B cell (primary cell): ENCODE results near the gene ZC3H12C. TPM values are rescaled to one million over a fixed set of nuclear protein-coding genes. Genes with fewer than 3 reads are reported as not detected.

Source experiments
- ATAC-seq: fragments of 200-7000 bp; cut with Tn5 transposase; one replicate; pipeline ENCODE4 v1.10.0; 2021; ENCODE audit warnings: low read depth, mild to moderate bottlenecking, moderate number of reproducible peaks, moderate library complexity
- CTCF ChIA-PET: fragments of 350-600 bp; sonication (Branson Sonifier 250); formaldehyde crosslinking; loops from one replicate; lab custom pipeline; 2021; ENCODE audit warnings: antibody characterized with exemption, inconsistent platforms; lab: Charles Lee
- POLR2A ChIA-PET: fragments of 350-600 bp; sonication (Branson Sonifier 250); formaldehyde crosslinking; loops from one replicate; lab custom pipeline; 2021; ENCODE audit warnings: antibody characterized with exemption; lab: Charles Lee
- DNase-seq: peaks from one replicate; pipeline ENCODE4 v3.0.0; 2013
- H2AFZ ChIP-seq: 2 replicates; pipeline ENCODE4 v1.6.1; 2012; ENCODE audit warnings: mild to moderate bottlenecking, low read depth, low read length; ENCODE audit not compliant: insufficient read depth, poor library complexity, severe bottlenecking
- H3K27ac ChIP-seq, 2 donors: 1 replicate in 1 of 2; 2 replicates in 1 of 2; pipeline ENCODE4 v1.5.1; 2012 to 2013; ENCODE audit warnings: low read length in 2 of 2, mild to moderate bottlenecking in 2 of 2, moderate library complexity in 1 of 2
- H3K27me3 ChIP-seq, 4 experiments: fragments of 200-600 bp in 1 of 4; sonication (generic) in 1 of 4; replicated peaks in 1 of 4; 1 replicate in 2 of 4; 2 replicates in 2 of 4; pipeline versions ENCODE4 v1.6.1 to v1.7.0; 2013 to 2016; ENCODE audit warnings: low read length in 3 of 4, mild to moderate bottlenecking in 2 of 4, mixed read lengths in 1 of 4, moderate library complexity in 1 of 4; ENCODE audit not compliant: insufficient read depth in 4 of 4, control insufficient read depth in 3 of 4; ENCODE audit errors: control extremely low read depth in 1 of 4
- H3K36me3 ChIP-seq, 2 experiments: replicated peaks in 1 of 2; 1 replicate in 1 of 2; 2 replicates in 1 of 2; pipeline versions ENCODE4 v1.6.1 to v1.7.1; 2013; ENCODE audit warnings: low read length in 1 of 2; ENCODE audit not compliant: insufficient read depth in 2 of 2, control insufficient read depth in 1 of 2; ENCODE audit errors: control extremely low read depth in 1 of 2, extremely low read depth in 1 of 2
- H3K4me1 ChIP-seq, 2 donors: fragments of 200-600 bp in 1 of 2; sonication (generic) in 1 of 2; 1 replicate in 1 of 2; 2 replicates in 1 of 2; pipeline versions ENCODE4 v1.5.1 to v1.6.1; 2013 to 2017; ENCODE audit warnings: low read length in 2 of 2; ENCODE audit not compliant: control insufficient read depth in 2 of 2, insufficient read depth in 2 of 2
- H3K4me2 ChIP-seq: replicated peaks from 2 replicates; pipeline ENCODE3; 2012; ENCODE audit warnings: mild to moderate bottlenecking, low read depth, low read length; ENCODE audit not compliant: poor library complexity, severe bottlenecking
- H3K4me3 ChIP-seq, 5 experiments: fragments of 200-600 bp in 1 of 5; sonication (generic) in 1 of 5; 1 replicate in 3 of 5; 2 replicates in 2 of 5; pipeline versions ENCODE4 v1.5.1 to v1.7.0; 2011 to 2016; ENCODE audit warnings: low read length in 4 of 5, mild to moderate bottlenecking in 4 of 5, low read depth in 2 of 5, control low read depth in 1 of 5, moderate library complexity in 1 of 5; ENCODE audit not compliant: insufficient read depth in 1 of 5; ENCODE audit errors: control extremely low read depth in 1 of 5, extremely low read depth in 1 of 5
- H3K79me2 ChIP-seq: fragments of 200-600 bp; sonication (generic); one replicate; pipeline ENCODE4 v1.6.0; 2016; ENCODE audit warnings: low read length; ENCODE audit not compliant: control insufficient read depth, insufficient read depth
- H3K9ac ChIP-seq: fragments of 200-600 bp; sonication (generic); 2 replicates; pipeline ENCODE4 v1.6.1; 2017; ENCODE audit warnings: mild to moderate bottlenecking, low read length, moderate library complexity
- H3K9me3 ChIP-seq, 3 donors: one replicate each; pipeline versions ENCODE4 v1.6.1 to v1.7.1; 2013; ENCODE audit warnings: low read length in 2 of 3; ENCODE audit not compliant: control insufficient read depth in 2 of 3, insufficient read depth in 1 of 3; ENCODE audit errors: control extremely low read depth in 1 of 3
- H4K20me1 ChIP-seq: 2 replicates; pipeline ENCODE4 v1.6.0; 2012; ENCODE audit warnings: mild to moderate bottlenecking, low read length; ENCODE audit not compliant: insufficient read depth, control insufficient read depth, poor library complexity, severe bottlenecking
- H3K27ac Mint-ChIP-seq: one replicate; pipeline ENCODE4 v1.8.0; 2021; ENCODE audit warnings: mixed read lengths
- H3K27me3 Mint-ChIP-seq: one replicate; pipeline ENCODE4 v1.8.0; 2021; ENCODE audit warnings: mixed read lengths
- H3K4me1 Mint-ChIP-seq: one replicate; pipeline ENCODE4 v1.8.0; 2021; ENCODE audit warnings: mixed read lengths
- H3K4me3 Mint-ChIP-seq: one replicate; pipeline ENCODE4 v1.8.0; 2021; ENCODE audit warnings: mixed read lengths
- H3K9me3 Mint-ChIP-seq: one replicate; pipeline ENCODE4 v1.8.0; 2022; ENCODE audit warnings: mixed read lengths; ENCODE audit not compliant: insufficient read depth
- EZH2 ChIP-seq: IDR thresholded peaks from 2 replicates; pipeline ENCODE4 v1.6.1; 2012; ENCODE audit warnings: borderline replicate concordance, low read depth, mild to moderate bottlenecking, moderate library complexity, low read length; ENCODE audit not compliant: insufficient read depth, poor library complexity, severe bottlenecking
- WGBS: methylation state at CpG from one replicate; pipeline ENCODE4 v1.1.5; 2013; ENCODE audit warnings: missing lambda C conversion rate; ENCODE audit not compliant: insufficient coverage; 5-methylcytosine and 5-hydroxymethylcytosine counted together
- intact Hi-C: fragments of 100-400 bp; cut with micrococcal nuclease; formaldehyde crosslinking; loops from one replicate; pipeline ENCODE4 v1.10.0; 2022
- polyA plus RNA-seq: library from polyadenylated mRNA; depleted of rRNA; stranded (reverse); fragments of >200 nt; gene quantifications from 2 replicates; pipeline ENCODE4 v1.2.3, GENCODE V29; 2012
- total RNA-seq, 2 donors: library from RNA; stranded (reverse); fragments of 120-200 nt in 1 of 2; gene quantifications; 1 replicate in 1 of 2; 2 replicates in 1 of 2; pipeline versions ENCODE4 v1.2.3 to v1.2.4, GENCODE V29; 2013 to 2022
- TF ChIP-seq, protein P1 (sequence below): fragments of 200-600 bp; IDR thresholded peaks from one replicate; pipeline ENCODE4 v1.8.0; 2022; ENCODE audit warnings: antibody characterized with exemption, mild to moderate bottlenecking

ZC3H12C gene
- total and polyA plus RNA-seq, 2 donors (not counting 1 experiment from before 2014, with no cell fraction given) = 0.01 to 0.10 TPM

DNA sequence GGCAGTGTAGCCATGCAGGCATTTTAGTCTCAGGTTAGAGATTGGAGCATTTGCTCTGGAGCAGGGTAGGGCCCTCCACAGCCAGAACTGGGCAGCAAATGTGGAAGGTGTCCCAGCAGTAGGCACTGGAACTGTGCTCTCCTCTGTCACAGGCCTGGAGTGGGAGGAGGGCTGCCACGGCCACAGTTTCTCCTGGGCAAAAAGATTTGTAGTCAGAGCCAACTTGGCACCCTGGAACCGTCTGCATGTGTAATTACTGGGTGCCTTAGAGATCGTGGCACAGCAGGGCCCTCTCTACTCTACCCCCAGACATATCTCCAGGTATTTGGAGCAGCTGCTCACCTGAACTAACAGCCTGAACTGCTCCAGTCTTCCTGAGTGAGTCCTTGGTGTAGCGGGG is 93.7 kb downstream of the ZC3H12C start:
- peaks cover 0 to 22% (median 5%) of the 10 kb centered on the region in 4 experiments for H3K27me3 ChIP-seq
- H3K27ac ChIP-seq = no peak overlapping the region
- H3K4me1 Mint-ChIP-seq = peaks cover under 1% of the 10 kb centered on the region
- intact Hi-C loops = no loop called here
- CTCF ChIA-PET = no interaction called here
- H3K27me3 Mint-ChIP-seq = peaks cover 59% of the 10 kb centered on the region
- no peak overlapping the region for H3K27ac Mint-ChIP-seq
- H3K36me3 ChIP-seq = no peaks in the 10 kb centered on the region
- peaks cover 5% of the 10 kb centered on the region for H3K9me3 Mint-ChIP-seq
- no peak overlapping the region for H3K4me2 ChIP-seq
- no peak for TF ChIP-seq EZH2
- TF ChIP-seq, protein P1, sequence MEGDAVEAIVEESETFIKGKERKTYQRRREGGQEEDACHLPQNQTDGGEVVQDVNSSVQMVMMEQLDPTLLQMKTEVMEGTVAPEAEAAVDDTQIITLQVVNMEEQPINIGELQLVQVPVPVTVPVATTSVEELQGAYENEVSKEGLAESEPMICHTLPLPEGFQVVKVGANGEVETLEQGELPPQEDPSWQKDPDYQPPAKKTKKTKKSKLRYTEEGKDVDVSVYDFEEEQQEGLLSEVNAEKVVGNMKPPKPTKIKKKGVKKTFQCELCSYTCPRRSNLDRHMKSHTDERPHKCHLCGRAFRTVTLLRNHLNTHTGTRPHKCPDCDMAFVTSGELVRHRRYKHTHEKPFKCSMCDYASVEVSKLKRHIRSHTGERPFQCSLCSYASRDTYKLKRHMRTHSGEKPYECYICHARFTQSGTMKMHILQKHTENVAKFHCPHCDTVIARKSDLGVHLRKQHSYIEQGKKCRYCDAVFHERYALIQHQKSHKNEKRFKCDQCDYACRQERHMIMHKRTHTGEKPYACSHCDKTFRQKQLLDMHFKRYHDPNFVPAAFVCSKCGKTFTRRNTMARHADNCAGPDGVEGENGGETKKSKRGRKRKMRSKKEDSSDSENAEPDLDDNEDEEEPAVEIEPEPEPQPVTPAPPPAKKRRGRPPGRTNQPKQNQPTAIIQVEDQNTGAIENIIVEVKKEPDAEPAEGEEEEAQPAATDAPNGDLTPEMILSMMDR = no peak
- DNase-seq (no peak), ATAC-seq (no peak)
- H2AFZ ChIP-seq = no peak overlapping the region
- no peak overlapping the region for H3K9ac ChIP-seq
- peaks cover 0 to 5% (median 4%) of the 10 kb centered on the region in 3 donors for H3K9me3 ChIP-seq
- no peaks in the 10 kb centered on the region for H3K79me2 ChIP-seq
- H4K20me1 ChIP-seq = no peaks in the 10 kb centered on the region
- H3K4me1 ChIP-seq = no peaks in the 10 kb centered on the region
- H3K4me3 ChIP-seq = no peak overlapping the region
- WGBS = 93% methylated on average over 3 of the region's 4 CpGs
- no peak overlapping the region for H3K4me3 Mint-ChIP-seq
- POLR2A ChIA-PET = no interaction called here

DNA sequence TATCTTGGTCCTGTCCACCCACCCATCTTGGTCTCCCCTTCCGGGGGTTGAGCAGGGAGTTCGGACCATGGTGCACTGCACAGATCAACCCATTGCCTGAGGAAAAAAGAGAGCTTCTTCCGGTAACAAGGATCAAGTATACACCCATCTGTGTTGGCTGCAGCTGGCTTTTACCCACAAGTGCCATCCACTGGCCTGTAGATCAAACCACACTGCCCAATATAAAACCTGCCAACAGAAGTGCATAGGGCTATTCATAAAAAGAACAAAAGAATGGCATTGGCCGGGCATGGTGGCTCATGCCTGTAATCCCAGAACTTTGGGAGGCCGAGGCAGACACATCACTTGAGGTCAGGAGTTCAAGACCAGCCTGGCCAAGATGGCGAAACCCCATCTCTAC is 94.5 kb downstream of the ZC3H12C start:
- H3K9me3 ChIP-seq = peaks cover 4 to 11% (median 5%) of the 10 kb centered on the region in 3 donors
- H3K36me3 ChIP-seq = no peaks in the 10 kb centered on the region
- peaks cover 0 to 19% (median 5%) of the 10 kb centered on the region in 4 experiments for H3K27me3 ChIP-seq
- POLR2A ChIA-PET = no interaction called here
- CTCF ChIA-PET = no interaction called here
- no peaks in the 10 kb centered on the region for H4K20me1 ChIP-seq
- intact Hi-C loops = no loop called here
- Mint-ChIP-seq H3K4me3 (no peak overlapping the region), H3K9me3 (peaks cover 11% of the 10 kb centered on the region), H3K27me3 (peaks cover 56% of the 10 kb centered on the region), H3K4me1 (peaks cover 7% of the 10 kb centered on the region), H3K27ac (no peak overlapping the region)
- TF ChIP-seq EZH2 = no peak
- TF ChIP-seq, protein P1 = no peak
- no peak overlapping the region for H3K9ac ChIP-seq
- ATAC-seq = no peak
- H3K4me1 ChIP-seq = peaks cover 5% of the 10 kb centered on the region in 2 donors
- no peak overlapping the region for H3K4me3 ChIP-seq
- no peak overlapping the region for H3K4me2 ChIP-seq
- no peak overlapping the region for H2AFZ ChIP-seq
- no peak for DNase-seq
- no peaks in the 10 kb centered on the region for H3K79me2 ChIP-seq
- H3K27ac ChIP-seq = no peak overlapping the region
- 97% methylated on average over 4 of the region's 6 CpGs for WGBS
